HepG2 (cell line): ENCODE data around the gene TMEM59. TPM values are rescaled to one million over a fixed set of nuclear protein-coding genes. Genes with fewer than 3 reads are reported as not detected.

ENCODE experiments used
- ARHGAP35 ChIP-seq: sonication (generic); formaldehyde crosslinking; IDR thresholded peaks from 2 replicates; pipeline ENCODE4 v1.9.0; 2022; ENCODE audit warnings: mild to moderate bottlenecking, inconsistent platforms, moderate library complexity, missing genetic modification reagents, borderline replicate concordance
- FOXC1 ChIP-seq: sonication (generic); formaldehyde crosslinking; IDR thresholded peaks from 2 replicates; pipeline ENCODE4 v1.8.0; 2022; ENCODE audit warnings: mild to moderate bottlenecking, missing genetic modification reagents, borderline replicate concordance
- HNRNPK ChIP-seq: fragments of 200-400 bp; formaldehyde crosslinking; IDR thresholded peaks from 2 replicates; pipeline ENCODE4 v1.6.1; 2018; ENCODE audit warnings: low read length, low read depth, moderate library complexity, mild to moderate bottlenecking; ENCODE audit not compliant: poor library complexity, severe bottlenecking
- MAZ ChIP-seq, 2 experiments: sonication (generic) in 1 of 2; formaldehyde crosslinking in 1 of 2; IDR thresholded peaks; 2 replicates each; pipeline versions ENCODE4 v1.5.0 to v1.6.1; 2012 to 2020; ENCODE audit warnings: low read depth in 2 of 2, mild to moderate bottlenecking in 2 of 2, borderline replicate concordance in 1 of 2, improper control_type of control experiment in 1 of 2, low read length in 1 of 2, missing genetic modification reagents in 1 of 2, moderate library complexity in 1 of 2
- MED8 ChIP-seq: sonication (generic); formaldehyde crosslinking; IDR thresholded peaks from 2 replicates; pipeline ENCODE4 v1.8.1; 2023; ENCODE audit warnings: mild to moderate bottlenecking, missing genetic modification reagents; ENCODE audit not compliant: insufficient replicate concordance
- SALL1 ChIP-seq: sonication (generic); formaldehyde crosslinking; IDR thresholded peaks from 2 replicates; pipeline ENCODE4 v1.8.0; 2022; ENCODE audit warnings: mild to moderate bottlenecking, missing genetic modification reagents
- TGIF2 ChIP-seq: IDR thresholded peaks from 2 replicates; pipeline ENCODE4 v1.6.1; 2016; ENCODE audit warnings: control low read depth, missing compliant biosample characterization
- THAP11 ChIP-seq: IDR thresholded peaks from 2 replicates; pipeline ENCODE4 v1.6.1; 2016; ENCODE audit warnings: missing biosample characterization, missing genetic modification reagents
- U2AF1 ChIP-seq: fragments of 200-400 bp; formaldehyde crosslinking; optimal IDR thresholded peaks from 2 replicates; pipeline ENCODE3; 2017; ENCODE audit warnings: mild to moderate bottlenecking, low read depth, low read length
- ZNF619 ChIP-seq: sonication (generic); formaldehyde crosslinking; IDR thresholded peaks from 2 replicates; pipeline ENCODE4 v1.4.0; 2020; ENCODE audit warnings: mild to moderate bottlenecking, missing genetic modification reagents
- ZNF703 ChIP-seq: sonication (generic); formaldehyde crosslinking; IDR thresholded peaks from 2 replicates; pipeline ENCODE4 v1.5.1; 2020; ENCODE audit warnings: missing genetic modification reagents, mild to moderate bottlenecking, moderate library complexity, borderline replicate concordance
- ZNF768 ChIP-seq: sonication (generic); formaldehyde crosslinking; IDR thresholded peaks from 2 replicates; pipeline ENCODE4 v1.4.0; 2020; ENCODE audit warnings: missing genetic modification reagents
- polyA plus RNA-seq, 8 experiments: library from polyadenylated mRNA; depleted of rRNA in 3 of 8; stranded (reverse) in 7 of 8; unstranded in 1 of 8; fragments of >200 nt; fragmentation: Illumina TruSeq in 4 of 8; extraction: Trizol in 4 of 8; gene quantifications; 2 replicates each; pipeline versions ENCODE4 v1.2.1 to v1.2.3, GENCODE V29; 2011 to 2016; ENCODE audit warnings: low read depth in 4 of 8, missing spikeins in 1 of 8, mixed read lengths in 1 of 8; ENCODE audit not compliant: insufficient read depth in 1 of 8
- total RNA-seq, 5 experiments: library from RNA; depleted of rRNA; stranded (reverse); fragments of >200 nt; fragmentation: Illumina TruSeq; extraction: Trizol; gene quantifications; 2 replicates each; pipeline ENCODE4 v1.2.3, GENCODE V29; 2016; ENCODE audit warnings: low read depth in 1 of 5
- TF ChIP-seq, protein P1 (sequence below): sonication (generic); formaldehyde crosslinking; IDR thresholded peaks from 2 replicates; pipeline ENCODE4 v1.5.1; 2020; ENCODE audit warnings: mild to moderate bottlenecking, missing genetic modification reagents, moderate library complexity
- TF ChIP-seq, protein P2 (sequence below): sonication (generic); formaldehyde crosslinking; IDR thresholded peaks from 2 replicates; pipeline ENCODE4 v1.4.0; 2020; ENCODE audit warnings: mild to moderate bottlenecking, missing genetic modification reagents
- TF ChIP-seq, protein P3 (sequence below): sonication (generic); formaldehyde crosslinking; IDR thresholded peaks from 2 replicates; pipeline ENCODE4 v1.4.0; 2020; ENCODE audit warnings: mild to moderate bottlenecking, low read depth, missing genetic modification reagents
- TF ChIP-seq, protein P4 (sequence below): sonication (generic); formaldehyde crosslinking; IDR thresholded peaks from 2 replicates; pipeline ENCODE4 v1.4.0; 2020; ENCODE audit warnings: missing genetic modification reagents; ENCODE audit errors: not compliant biosample characterization
- TF ChIP-seq, protein P5 (sequence below): sonication (generic); formaldehyde crosslinking; IDR thresholded peaks from 2 replicates; pipeline ENCODE4 v1.5.0; 2020; ENCODE audit warnings: mild to moderate bottlenecking, missing genetic modification reagents, borderline replicate concordance

The TMEM59 gene
- total and polyA plus RNA-seq, 2 of the 13 experiments (the other 11 are each of a cell fraction or from before 2014, with no cell fraction given), result 147 to 363 TPM

DNA sequence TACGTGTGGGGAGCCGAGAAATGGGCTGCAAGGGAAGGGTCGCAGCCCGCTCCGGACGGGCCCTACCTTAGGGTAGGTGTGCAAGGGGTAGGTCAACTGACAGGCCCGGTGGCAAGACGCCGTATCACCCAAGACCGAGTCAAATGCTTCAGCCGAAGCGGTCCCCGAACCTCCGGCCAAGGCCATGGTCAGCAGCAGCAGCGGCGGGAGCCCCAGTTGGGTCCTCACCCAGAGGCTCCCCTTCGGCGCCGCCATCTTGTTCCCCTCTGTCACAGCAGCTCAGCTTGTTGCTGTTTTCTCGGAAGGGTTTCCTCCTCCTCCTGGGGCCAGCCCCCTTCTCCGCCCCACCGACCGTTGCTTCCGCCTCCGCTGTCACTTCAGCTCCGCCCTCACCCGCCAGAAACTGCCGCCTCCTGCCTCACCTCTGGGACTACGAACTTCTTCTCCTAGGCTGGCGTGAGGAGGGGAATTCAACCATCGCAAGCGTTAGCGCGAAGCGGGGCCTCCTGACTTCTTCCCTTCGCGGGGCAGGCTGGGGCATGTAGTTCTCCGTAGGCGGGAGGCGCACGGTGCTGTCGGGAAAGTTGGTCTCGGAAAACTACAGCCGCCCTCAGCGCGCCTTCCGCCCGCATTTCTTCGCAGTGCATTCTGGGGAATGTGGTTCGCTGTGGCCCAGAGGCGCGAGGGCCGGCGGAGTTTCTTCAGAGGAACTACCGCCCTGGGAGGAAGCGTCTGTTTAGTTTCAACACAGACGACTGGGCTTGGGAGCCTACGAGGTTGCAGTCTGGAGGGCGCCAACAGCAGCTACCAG is at the start of gene TMEM59, which contains the start of gene TCEANC2 (continued):
- TF ChIP-seq U2AF1 (peak; percentile 79), FOXC1 (CRISPR knock-in tag) (peak; percentile 13; the same call in 1 of the 2 replicates), SALL1 (CRISPR knock-in tag) (peak; percentile 67), THAP11 (CRISPR knock-in tag) (peak; percentile 99), ZNF768 (CRISPR knock-in tag) (peak; percentile 32; the same call in 1 of the 2 replicates), ARHGAP35 (CRISPR knock-in tag) (no peak; the same call in 1 of the 2 replicates), TGIF2 (CRISPR knock-in tag) (peak; percentile 92), ZNF703 (CRISPR knock-in tag) (no peak; the same call in 1 of the 2 replicates), MED8 (CRISPR knock-in tag) (no peak), ZNF619 (CRISPR knock-in tag) (no peak), HNRNPK (no peak), MAZ (IDR thresholded peaks at IDR 0.05; ENCODE audit: borderline replicate concordance, low read depth, low read length) (0 out of 2 replicates have a peak, but pooled peaks have one; percentile 1), MAZ (CRISPR knock-in tag; IDR thresholded peaks at IDR 0.05; ENCODE audit: low read depth) (peak; percentile 92)
- TF ChIP-seq, protein P1, sequence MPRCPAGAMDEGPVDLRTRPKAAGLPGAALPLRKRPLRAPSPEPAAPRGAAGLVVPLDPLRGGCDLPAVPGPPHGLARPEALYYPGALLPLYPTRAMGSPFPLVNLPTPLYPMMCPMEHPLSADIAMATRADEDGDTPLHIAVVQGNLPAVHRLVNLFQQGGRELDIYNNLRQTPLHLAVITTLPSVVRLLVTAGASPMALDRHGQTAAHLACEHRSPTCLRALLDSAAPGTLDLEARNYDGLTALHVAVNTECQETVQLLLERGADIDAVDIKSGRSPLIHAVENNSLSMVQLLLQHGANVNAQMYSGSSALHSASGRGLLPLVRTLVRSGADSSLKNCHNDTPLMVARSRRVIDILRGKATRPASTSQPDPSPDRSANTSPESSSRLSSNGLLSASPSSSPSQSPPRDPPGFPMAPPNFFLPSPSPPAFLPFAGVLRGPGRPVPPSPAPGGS (CRISPR knock-in tag), result peak; percentile 36; the same call in 1 of the 2 replicates
- TF ChIP-seq, protein P2, sequence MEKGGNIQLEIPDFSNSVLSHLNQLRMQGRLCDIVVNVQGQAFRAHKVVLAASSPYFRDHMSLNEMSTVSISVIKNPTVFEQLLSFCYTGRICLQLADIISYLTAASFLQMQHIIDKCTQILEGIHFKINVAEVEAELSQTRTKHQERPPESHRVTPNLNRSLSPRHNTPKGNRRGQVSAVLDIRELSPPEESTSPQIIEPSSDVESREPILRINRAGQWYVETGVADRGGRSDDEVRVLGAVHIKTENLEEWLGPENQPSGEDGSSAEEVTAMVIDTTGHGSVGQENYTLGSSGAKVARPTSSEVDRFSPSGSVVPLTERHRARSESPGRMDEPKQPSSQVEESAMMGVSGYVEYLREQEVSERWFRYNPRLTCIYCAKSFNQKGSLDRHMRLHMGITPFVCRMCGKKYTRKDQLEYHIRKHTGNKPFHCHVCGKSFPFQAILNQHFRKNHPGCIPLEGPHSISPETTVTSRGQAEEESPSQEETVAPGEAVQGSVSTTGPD (CRISPR knock-in tag), result no peak
- TF ChIP-seq, protein P3, sequence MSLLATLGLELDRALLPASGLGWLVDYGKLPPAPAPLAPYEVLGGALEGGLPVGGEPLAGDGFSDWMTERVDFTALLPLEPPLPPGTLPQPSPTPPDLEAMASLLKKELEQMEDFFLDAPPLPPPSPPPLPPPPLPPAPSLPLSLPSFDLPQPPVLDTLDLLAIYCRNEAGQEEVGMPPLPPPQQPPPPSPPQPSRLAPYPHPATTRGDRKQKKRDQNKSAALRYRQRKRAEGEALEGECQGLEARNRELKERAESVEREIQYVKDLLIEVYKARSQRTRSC (CRISPR knock-in tag), result no peak
- TF ChIP-seq, protein P4, sequence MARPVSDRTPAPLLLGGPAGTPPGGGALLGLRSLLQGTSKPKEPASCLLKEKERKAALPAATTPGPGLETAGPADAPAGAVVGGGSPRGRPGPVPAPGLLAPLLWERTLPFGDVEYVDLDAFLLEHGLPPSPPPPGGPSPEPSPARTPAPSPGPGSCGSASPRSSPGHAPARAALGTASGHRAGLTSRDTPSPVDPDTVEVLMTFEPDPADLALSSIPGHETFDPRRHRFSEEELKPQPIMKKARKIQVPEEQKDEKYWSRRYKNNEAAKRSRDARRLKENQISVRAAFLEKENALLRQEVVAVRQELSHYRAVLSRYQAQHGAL, result no peak
- TF ChIP-seq, protein P5, sequence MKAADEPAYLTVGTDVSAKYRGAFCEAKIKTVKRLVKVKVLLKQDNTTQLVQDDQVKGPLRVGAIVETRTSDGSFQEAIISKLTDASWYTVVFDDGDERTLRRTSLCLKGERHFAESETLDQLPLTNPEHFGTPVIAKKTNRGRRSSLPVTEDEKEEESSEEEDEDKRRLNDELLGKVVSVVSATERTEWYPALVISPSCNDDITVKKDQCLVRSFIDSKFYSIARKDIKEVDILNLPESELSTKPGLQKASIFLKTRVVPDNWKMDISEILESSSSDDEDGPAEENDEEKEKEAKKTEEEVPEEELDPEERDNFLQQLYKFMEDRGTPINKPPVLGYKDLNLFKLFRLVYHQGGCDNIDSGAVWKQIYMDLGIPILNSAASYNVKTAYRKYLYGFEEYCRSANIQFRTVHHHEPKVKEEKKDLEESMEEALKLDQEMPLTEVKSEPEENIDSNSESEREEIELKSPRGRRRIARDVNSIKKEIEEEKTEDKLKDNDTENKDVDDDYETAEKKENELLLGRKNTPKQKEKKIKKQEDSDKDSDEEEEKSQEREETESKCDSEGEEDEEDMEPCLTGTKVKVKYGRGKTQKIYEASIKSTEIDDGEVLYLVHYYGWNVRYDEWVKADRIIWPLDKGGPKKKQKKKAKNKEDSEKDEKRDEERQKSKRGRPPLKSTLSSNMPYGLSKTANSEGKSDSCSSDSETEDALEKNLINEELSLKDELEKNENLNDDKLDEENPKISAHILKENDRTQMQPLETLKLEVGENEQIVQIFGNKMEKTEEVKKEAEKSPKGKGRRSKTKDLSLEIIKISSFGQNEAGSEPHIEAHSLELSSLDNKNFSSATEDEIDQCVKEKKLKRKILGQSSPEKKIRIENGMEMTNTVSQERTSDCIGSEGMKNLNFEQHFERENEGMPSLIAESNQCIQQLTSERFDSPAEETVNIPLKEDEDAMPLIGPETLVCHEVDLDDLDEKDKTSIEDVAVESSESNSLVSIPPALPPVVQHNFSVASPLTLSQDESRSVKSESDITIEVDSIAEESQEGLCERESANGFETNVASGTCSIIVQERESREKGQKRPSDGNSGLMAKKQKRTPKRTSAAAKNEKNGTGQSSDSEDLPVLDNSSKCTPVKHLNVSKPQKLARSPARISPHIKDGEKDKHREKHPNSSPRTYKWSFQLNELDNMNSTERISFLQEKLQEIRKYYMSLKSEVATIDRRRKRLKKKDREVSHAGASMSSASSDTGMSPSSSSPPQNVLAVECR (CRISPR knock-in tag), result peak; percentile 88
